Osteocyte (in vitro differentiated cells): Measurements from ENCODE around the gene KRT78. TPM values are rescaled to one million over a fixed set of nuclear protein-coding genes. Genes with fewer than 3 reads are reported as not detected.

Source experiments
- DNase-seq: peaks from one replicate; pipeline ENCODE4 v3.0.0; 2021; ENCODE audit warnings: mixed read lengths; ENCODE audit not compliant: unreplicated experiment; ENCODE audit errors: extremely low spot score
- H3K27ac Mint-ChIP-seq: one replicate; pipeline ENCODE4 v1.8.0; 2021; ENCODE audit warnings: mild to moderate bottlenecking, mixed read lengths; ENCODE audit not compliant: unreplicated experiment
- H3K27me3 Mint-ChIP-seq: one replicate; pipeline ENCODE4 v1.8.0; 2021; ENCODE audit warnings: mixed read lengths; ENCODE audit not compliant: unreplicated experiment
- H3K36me3 Mint-ChIP-seq: one replicate; pipeline ENCODE4 v1.8.0; 2021; ENCODE audit warnings: mixed read lengths; ENCODE audit not compliant: unreplicated experiment
- H3K4me1 Mint-ChIP-seq: one replicate; pipeline ENCODE4 v1.8.0; 2021; ENCODE audit warnings: mixed read lengths; ENCODE audit not compliant: unreplicated experiment
- H3K4me3 Mint-ChIP-seq: one replicate; pipeline ENCODE4 v1.8.0; 2021; ENCODE audit warnings: mild to moderate bottlenecking, moderate library complexity, mixed read lengths; ENCODE audit not compliant: unreplicated experiment
- H3K9me3 Mint-ChIP-seq: one replicate; pipeline ENCODE4 v1.8.0; 2021; ENCODE audit warnings: mixed read lengths; ENCODE audit not compliant: unreplicated experiment
- CTCF ChIP-seq: fragments of 200-600 bp; sonication (generic); IDR thresholded peaks from 2 replicates; pipeline ENCODE4 v1.5.0; 2021; ENCODE audit warnings: antibody characterized with exemption, mild to moderate bottlenecking, moderate library complexity
- total RNA-seq: library from RNA; stranded (reverse); gene quantifications from 2 replicates; pipeline ENCODE4 v1.2.1, GENCODE V29; 2021

The KRT78 gene
- total RNA-seq, 1 donor from 2014 or later = not detected

GRCh38 chr12:52828156-52828555 lies 20.6 kb downstream of the KRT78 start:
- Mint-ChIP-seq H3K27me3 (peaks cover 12% of the 10 kb centered on the region), H3K4me3 (no peak overlapping the region), H3K4me1 (no peaks in the 10 kb centered on the region), H3K9me3 (no peaks in the 10 kb centered on the region), H3K27ac (no peak overlapping the region), H3K36me3 (no peaks in the 10 kb centered on the region)
- no peak for TF ChIP-seq CTCF
- DNase-seq = no peak

- Mint-ChIP-seq H3K27me3 (peaks cover 12% of the 10 kb centered on the region), H3K9me3 (no peaks in the 10 kb centered on the region), H3K27ac (no peak overlapping the region)
Observed at GRCh38 chr12:52827499-52828090, 21.2 kb downstream of the KRT78 start.

GRCh38 chr12:52826611-52827498 lies 21.9 kb downstream of the KRT78 start:
- no peak for TF ChIP-seq CTCF
- Mint-ChIP-seq H3K4me3 (no peak overlapping the region), H3K9me3 (no peaks in the 10 kb centered on the region), H3K36me3 (no peaks in the 10 kb centered on the region), H3K4me1 (no peaks in the 10 kb centered on the region), H3K27ac (no peak overlapping the region), H3K27me3 (peaks cover 12% of the 10 kb centered on the region)
- DNase-seq = no peak

More at GRCh38 chr12:52827499-52828090, 21.2 kb downstream of the KRT78 start:
- Mint-ChIP-seq H3K4me1 (no peaks in the 10 kb centered on the region), H3K4me3 (no peak overlapping the region), H3K36me3 (no peaks in the 10 kb centered on the region)
- no peak for TF ChIP-seq CTCF
- no peak for DNase-seq

- no peak for TF ChIP-seq CTCF
- no peak overlapping the region for H3K27ac Mint-ChIP-seq
- H3K4me1 Mint-ChIP-seq = no peaks in the 10 kb centered on the region
- no peaks in the 10 kb centered on the region for H3K9me3 Mint-ChIP-seq
- H3K36me3 Mint-ChIP-seq = no peaks in the 10 kb centered on the region
- no peak for DNase-seq
- H3K27me3 Mint-ChIP-seq = peaks cover 12% of the 10 kb centered on the region
- H3K4me3 Mint-ChIP-seq = no peak overlapping the region
Observed at GRCh38 chr12:52825961-52826360, 22.8 kb downstream of the KRT78 start.

GRCh38 chr12:52824741-52825410 lies 23.9 kb downstream of the KRT78 start:
- Mint-ChIP-seq H3K4me3 (no peak overlapping the region), H3K27ac (no peak overlapping the region), H3K27me3 (peaks cover 15% of the 10 kb centered on the region), H3K36me3 (no peaks in the 10 kb centered on the region), H3K4me1 (no peaks in the 10 kb centered on the region), H3K9me3 (no peaks in the 10 kb centered on the region)
- no peak for TF ChIP-seq CTCF
- no peak for DNase-seq
